ENCODE measurements around the gene ELMO1. TPM values are rescaled to one million over a fixed set of nuclear protein-coding genes. Genes with fewer than 3 reads are reported as not detected.

Gene ELMO1
- total and polyA plus RNA-seq, 2 donors from 2014 or later, result 6.0 to 35.4 TPM

GRCh38 chr7:36896418-36896817 is 552.2 kb downstream of the ELMO1 start:
- Histone ChIP-seq H3K9me3 (ENCODE audit: control insufficient read depth in 2 of 3, insufficient read depth in 1 of 3, low read length in 3 of 3) (no peaks in the 10 kb centered on the region), H3K4me1 (ENCODE audit: control insufficient read depth in 2 of 3, insufficient read depth in 2 of 3, low read depth in 1 of 3, low read length in 3 of 3) (no peaks in the 10 kb centered on the region), H3K27me3 (ENCODE audit: control insufficient read depth, insufficient read depth, low read length) (no peaks in the 10 kb centered on the region), H3K4me3 (ENCODE audit: low read length in 3 of 3) (no peak overlapping the region), H3K27ac (ENCODE audit: low read depth in 2 of 2, low read length in 2 of 2) (no peak overlapping the region), H3K9ac (ENCODE audit: low read length in 3 of 3) (no peak overlapping the region), H3K36me3 (ENCODE audit: control insufficient read depth in 2 of 3, insufficient read depth in 3 of 3, low read length in 3 of 3) (no peaks in the 10 kb centered on the region)
- DNase-seq (no peak), FAIRE-seq (no peak)
- intact Hi-C loops (cut with DNase I), result no loop called here
- no peak for TF ChIP-seq CTCF (IDR thresholded peaks at IDR 0.05; ENCODE audit: borderline replicate concordance, extremely low read depth, insufficient read depth)

DNA sequence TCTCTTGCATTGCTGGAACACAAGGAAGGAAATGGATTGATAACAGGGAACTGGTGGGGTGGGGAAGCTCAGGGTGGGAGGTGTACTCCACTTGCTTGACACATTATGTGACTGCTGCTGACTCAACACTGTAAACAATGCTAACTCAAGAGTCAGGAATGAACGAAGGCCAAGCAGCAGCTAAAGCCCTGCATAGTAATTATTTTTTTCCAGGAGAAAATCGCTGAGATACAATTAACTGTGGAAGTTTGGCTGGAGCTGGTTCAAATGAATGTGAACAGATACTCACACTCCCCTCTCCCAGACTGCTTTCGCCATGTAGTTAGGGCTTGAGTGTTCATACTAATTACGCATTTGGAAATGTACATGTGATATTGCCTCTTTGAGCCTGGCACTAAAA is 553.5 kb downstream of the ELMO1 start:
- H3K9ac ChIP-seq (ENCODE audit: low read length in 3 of 3), result no peak overlapping the region
- no peaks in the 10 kb centered on the region for H3K27me3 ChIP-seq (ENCODE audit: control insufficient read depth, insufficient read depth, low read length)
- no peaks in the 10 kb centered on the region for H3K4me1 ChIP-seq (ENCODE audit: control insufficient read depth in 2 of 3, insufficient read depth in 2 of 3, low read depth in 1 of 3, low read length in 3 of 3)
- H3K4me3 ChIP-seq (ENCODE audit: low read length in 3 of 3), result no peak overlapping the region
- no peaks in the 10 kb centered on the region for H3K9me3 ChIP-seq (ENCODE audit: control insufficient read depth in 2 of 3, insufficient read depth in 1 of 3, low read length in 3 of 3)
- H3K27ac ChIP-seq (ENCODE audit: low read depth in 2 of 2, low read length in 2 of 2), result no peak overlapping the region
- DNase-seq, result no peak
- H3K36me3 ChIP-seq (ENCODE audit: control insufficient read depth in 2 of 3, insufficient read depth in 3 of 3, low read length in 3 of 3), result no peaks in the 10 kb centered on the region
- FAIRE-seq, result no peak
- intact Hi-C loops (cut with DNase I), result no loop called here
- TF ChIP-seq CTCF (IDR thresholded peaks at IDR 0.05; ENCODE audit: borderline replicate concordance, extremely low read depth, insufficient read depth), result no peak

DNA sequence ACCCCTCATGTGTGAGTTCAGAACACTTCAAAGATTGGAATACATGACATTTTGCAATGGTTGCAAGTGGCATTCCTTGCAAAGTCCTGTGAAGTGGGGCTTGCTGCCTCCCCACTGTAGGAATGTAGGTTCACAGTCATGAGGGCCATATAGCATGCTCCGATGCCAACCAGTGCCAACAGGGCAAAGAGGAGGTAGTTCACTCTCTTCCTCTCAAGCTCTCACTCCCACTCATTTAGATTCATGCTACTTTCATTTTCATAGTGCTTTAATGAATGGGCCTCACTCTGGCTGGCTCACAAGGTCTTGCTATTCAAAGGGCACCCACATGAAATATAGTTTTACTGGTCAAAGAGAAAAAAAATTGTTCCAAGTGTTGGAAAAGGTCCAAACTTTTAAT is 554.5 kb downstream of the ELMO1 start:
- no peak for TF ChIP-seq CTCF (IDR thresholded peaks at IDR 0.05; ENCODE audit: borderline replicate concordance, extremely low read depth, insufficient read depth)
- FAIRE-seq (no peak), DNase-seq (no peak)
- no peak overlapping the region for H3K4me3 ChIP-seq (ENCODE audit: low read length in 3 of 3)
- H3K27me3 ChIP-seq (ENCODE audit: control insufficient read depth, insufficient read depth, low read length), result no peaks in the 10 kb centered on the region
- no peak overlapping the region for H3K27ac ChIP-seq (ENCODE audit: low read depth in 2 of 2, low read length in 2 of 2)
- H3K36me3 ChIP-seq (ENCODE audit: control insufficient read depth in 2 of 3, insufficient read depth in 3 of 3, low read length in 3 of 3), result no peaks in the 10 kb centered on the region
- intact Hi-C loops (cut with DNase I), result no loop called here
- H3K9ac ChIP-seq (ENCODE audit: low read length in 3 of 3), result no peak overlapping the region
- H3K4me1 ChIP-seq (ENCODE audit: control insufficient read depth in 2 of 3, insufficient read depth in 2 of 3, low read depth in 1 of 3, low read length in 3 of 3), result no peaks in the 10 kb centered on the region
- H3K9me3 ChIP-seq (ENCODE audit: control insufficient read depth in 2 of 3, insufficient read depth in 1 of 3, low read length in 3 of 3), result no peaks in the 10 kb centered on the region

DNA sequence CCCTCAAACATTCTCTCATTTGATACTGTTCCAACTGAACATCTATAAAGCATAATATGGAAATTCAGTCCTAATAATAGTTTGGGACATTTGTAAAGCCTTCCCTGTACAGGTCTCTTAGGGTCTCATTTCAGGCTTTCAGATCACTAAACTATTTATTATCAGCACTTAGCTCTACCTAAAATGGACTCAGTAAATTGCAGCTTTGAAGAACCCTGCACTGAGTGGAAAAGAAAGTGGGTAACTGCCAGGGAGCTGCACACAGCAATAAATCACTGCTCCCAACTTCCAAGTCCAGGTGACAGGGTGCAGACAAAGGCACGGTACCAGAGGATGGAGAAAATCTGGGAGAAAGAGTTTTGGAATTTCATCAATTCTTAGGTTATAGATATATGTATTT is 559.5 kb downstream of the ELMO1 start:
- H3K4me1 ChIP-seq (ENCODE audit: control insufficient read depth in 2 of 3, insufficient read depth in 2 of 3, low read depth in 1 of 3, low read length in 3 of 3), result no peaks in the 10 kb centered on the region
- H3K36me3 ChIP-seq (ENCODE audit: control insufficient read depth in 2 of 3, insufficient read depth in 3 of 3, low read length in 3 of 3), result no peaks in the 10 kb centered on the region
- H3K27me3 ChIP-seq (ENCODE audit: control insufficient read depth, insufficient read depth, low read length), result no peaks in the 10 kb centered on the region
- H3K9ac ChIP-seq (ENCODE audit: low read length in 3 of 3), result no peak overlapping the region
- no peak overlapping the region for H3K4me3 ChIP-seq (ENCODE audit: low read length in 3 of 3)
- H3K27ac ChIP-seq (ENCODE audit: low read depth in 2 of 2, low read length in 2 of 2), result no peak overlapping the region
- no peak for FAIRE-seq
- no peaks in the 10 kb centered on the region for H3K9me3 ChIP-seq (ENCODE audit: control insufficient read depth in 2 of 3, insufficient read depth in 1 of 3, low read length in 3 of 3)
- DNase-seq, result no peak
- intact Hi-C loops (cut with DNase I), result no loop called here
- TF ChIP-seq CTCF (IDR thresholded peaks at IDR 0.05; ENCODE audit: borderline replicate concordance, extremely low read depth, insufficient read depth), result no peak

All from kidney (tissue), 14 donors.